Measurements from ENCODE around the gene GRID1.

DNA sequence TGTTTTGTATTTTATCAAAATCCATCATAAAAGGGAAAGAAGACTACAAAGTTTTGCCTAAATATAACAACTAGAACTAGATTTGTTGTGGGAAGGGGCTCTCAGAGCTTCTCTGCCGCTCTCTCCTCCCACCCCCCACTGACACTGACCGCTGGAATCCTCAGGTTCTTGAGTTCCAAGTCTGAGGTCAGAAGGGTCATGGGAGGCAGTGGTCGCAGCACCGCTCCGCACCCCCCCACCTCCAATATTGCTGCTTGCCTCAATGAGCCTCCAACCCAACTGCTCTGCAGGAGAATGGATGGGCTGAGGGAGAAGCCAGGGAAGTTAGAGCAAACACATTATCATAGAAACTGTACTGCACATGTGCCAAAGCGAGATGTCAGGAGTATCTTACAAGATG lies 359.4 kb downstream of the GRID1 start:
- TF ChIP-seq POLR2AphosphoS5 (IDR thresholded peaks at IDR 0.05; ENCODE audit: borderline replicate concordance, low read depth, low read length): no peak
- no peak for TF ChIP-seq EZH2 (IDR thresholded peaks at IDR 0.05)
- no peak for TF ChIP-seq FOXP2 (optimal IDR thresholded peaks at IDR 0.05; ENCODE audit: control extremely low read depth, extremely low read length, insufficient read depth)
